ENCODE results near the gene E2F6.

GRCh38 chr2:11430729-11431128 lies 35.2 kb downstream of the E2F6 start:
- TF ChIP-seq, protein P1, sequence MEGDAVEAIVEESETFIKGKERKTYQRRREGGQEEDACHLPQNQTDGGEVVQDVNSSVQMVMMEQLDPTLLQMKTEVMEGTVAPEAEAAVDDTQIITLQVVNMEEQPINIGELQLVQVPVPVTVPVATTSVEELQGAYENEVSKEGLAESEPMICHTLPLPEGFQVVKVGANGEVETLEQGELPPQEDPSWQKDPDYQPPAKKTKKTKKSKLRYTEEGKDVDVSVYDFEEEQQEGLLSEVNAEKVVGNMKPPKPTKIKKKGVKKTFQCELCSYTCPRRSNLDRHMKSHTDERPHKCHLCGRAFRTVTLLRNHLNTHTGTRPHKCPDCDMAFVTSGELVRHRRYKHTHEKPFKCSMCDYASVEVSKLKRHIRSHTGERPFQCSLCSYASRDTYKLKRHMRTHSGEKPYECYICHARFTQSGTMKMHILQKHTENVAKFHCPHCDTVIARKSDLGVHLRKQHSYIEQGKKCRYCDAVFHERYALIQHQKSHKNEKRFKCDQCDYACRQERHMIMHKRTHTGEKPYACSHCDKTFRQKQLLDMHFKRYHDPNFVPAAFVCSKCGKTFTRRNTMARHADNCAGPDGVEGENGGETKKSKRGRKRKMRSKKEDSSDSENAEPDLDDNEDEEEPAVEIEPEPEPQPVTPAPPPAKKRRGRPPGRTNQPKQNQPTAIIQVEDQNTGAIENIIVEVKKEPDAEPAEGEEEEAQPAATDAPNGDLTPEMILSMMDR (IDR thresholded peaks at IDR 0.05; ENCODE audit: poor library complexity): no peak
- TF ChIP-seq EZH2 (IDR thresholded peaks at IDR 0.05; ENCODE audit: borderline replicate concordance) (no peak), EZH2phosphoT487 (IDR thresholded peaks at IDR 0.05; ENCODE audit: low read depth, severe bottlenecking, unreplicated experiment) (no peak)
